Ishikawa (cell line): Measurements from ENCODE around the gene SLIT3.

Source experiments
- CREB1 ChIP-seq: IDR thresholded peaks from 2 replicates; pipeline ENCODE4 v1.6.1; 2012; ENCODE audit warnings: low read depth
- EP300 ChIP-seq: IDR thresholded peaks from 2 replicates; pipeline ENCODE4 v1.6.1; 2012; ENCODE audit warnings: borderline replicate concordance
- FOXM1 ChIP-seq: IDR thresholded peaks from 2 replicates; pipeline ENCODE4 v1.6.1; 2012; ENCODE audit warnings: low read depth, borderline replicate concordance
- MAX ChIP-seq: IDR thresholded peaks from 2 replicates; pipeline ENCODE4 v1.6.1; 2012
- RAD21 ChIP-seq: IDR thresholded peaks from 2 replicates; pipeline ENCODE4 v1.6.1; 2012; ENCODE audit warnings: low read depth
- TAF1 ChIP-seq: IDR thresholded peaks from 2 replicates; pipeline ENCODE4 v1.6.1; 2012; ENCODE audit warnings: low read depth, mild to moderate bottlenecking
- TEAD4 ChIP-seq: IDR thresholded peaks from 2 replicates; pipeline ENCODE4 v1.6.1; 2012
- USF1 ChIP-seq: IDR thresholded peaks from 2 replicates; pipeline ENCODE4 v1.6.1; 2012
- YY1 ChIP-seq: IDR thresholded peaks from 2 replicates; pipeline ENCODE4 v1.6.1; 2012; ENCODE audit warnings: low read depth
- TF ChIP-seq, protein P1 (sequence below): IDR thresholded peaks from 2 replicates; pipeline ENCODE4 v1.6.1; 2012; ENCODE audit warnings: low read depth, mild to moderate bottlenecking

DNA sequence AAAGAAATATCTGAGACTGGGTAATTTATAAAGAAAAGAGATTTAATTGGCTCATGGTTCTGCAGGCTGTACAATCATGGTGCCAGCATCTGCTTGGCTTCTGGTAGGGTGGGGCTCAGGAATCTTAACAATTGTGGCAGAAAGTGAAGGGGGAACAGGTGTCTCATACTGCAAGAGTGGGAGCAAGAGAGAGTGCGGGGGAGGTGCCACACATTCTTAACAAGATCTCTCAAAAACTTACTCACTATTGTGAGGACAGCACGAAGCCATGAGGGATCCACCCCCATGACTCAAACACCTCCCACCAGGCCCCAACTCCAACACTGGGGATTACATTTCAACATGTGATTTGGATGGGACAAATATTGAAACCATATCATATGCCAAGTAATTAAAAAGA, 651.6 kb downstream of the SLIT3 start:
- TF ChIP-seq EP300 (no peak), USF1 (no peak), RAD21 (no peak), MAX (no peak), TEAD4 (no peak), CREB1 (no peak), TAF1 (no peak), YY1 (no peak), FOXM1 (no peak)
- TF ChIP-seq, protein P1, sequence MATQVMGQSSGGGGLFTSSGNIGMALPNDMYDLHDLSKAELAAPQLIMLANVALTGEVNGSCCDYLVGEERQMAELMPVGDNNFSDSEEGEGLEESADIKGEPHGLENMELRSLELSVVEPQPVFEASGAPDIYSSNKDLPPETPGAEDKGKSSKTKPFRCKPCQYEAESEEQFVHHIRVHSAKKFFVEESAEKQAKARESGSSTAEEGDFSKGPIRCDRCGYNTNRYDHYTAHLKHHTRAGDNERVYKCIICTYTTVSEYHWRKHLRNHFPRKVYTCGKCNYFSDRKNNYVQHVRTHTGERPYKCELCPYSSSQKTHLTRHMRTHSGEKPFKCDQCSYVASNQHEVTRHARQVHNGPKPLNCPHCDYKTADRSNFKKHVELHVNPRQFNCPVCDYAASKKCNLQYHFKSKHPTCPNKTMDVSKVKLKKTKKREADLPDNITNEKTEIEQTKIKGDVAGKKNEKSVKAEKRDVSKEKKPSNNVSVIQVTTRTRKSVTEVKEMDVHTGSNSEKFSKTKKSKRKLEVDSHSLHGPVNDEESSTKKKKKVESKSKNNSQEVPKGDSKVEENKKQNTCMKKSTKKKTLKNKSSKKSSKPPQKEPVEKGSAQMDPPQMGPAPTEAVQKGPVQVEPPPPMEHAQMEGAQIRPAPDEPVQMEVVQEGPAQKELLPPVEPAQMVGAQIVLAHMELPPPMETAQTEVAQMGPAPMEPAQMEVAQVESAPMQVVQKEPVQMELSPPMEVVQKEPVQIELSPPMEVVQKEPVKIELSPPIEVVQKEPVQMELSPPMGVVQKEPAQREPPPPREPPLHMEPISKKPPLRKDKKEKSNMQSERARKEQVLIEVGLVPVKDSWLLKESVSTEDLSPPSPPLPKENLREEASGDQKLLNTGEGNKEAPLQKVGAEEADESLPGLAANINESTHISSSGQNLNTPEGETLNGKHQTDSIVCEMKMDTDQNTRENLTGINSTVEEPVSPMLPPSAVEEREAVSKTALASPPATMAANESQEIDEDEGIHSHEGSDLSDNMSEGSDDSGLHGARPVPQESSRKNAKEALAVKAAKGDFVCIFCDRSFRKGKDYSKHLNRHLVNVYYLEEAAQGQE: no peak
